Measurements from ENCODE around the gene DPYSL3.

Gene DPYSL3

GRCh38 chr5:147359581-147359980, 150.3 kb downstream of the DPYSL3 start:
- no peak for DNase-seq (ENCODE audit: low read depth)
- H3K4me3 ChIP-seq (ENCODE audit: low read depth, low read length) = no peak overlapping the region
- TF ChIP-seq, protein P1, sequence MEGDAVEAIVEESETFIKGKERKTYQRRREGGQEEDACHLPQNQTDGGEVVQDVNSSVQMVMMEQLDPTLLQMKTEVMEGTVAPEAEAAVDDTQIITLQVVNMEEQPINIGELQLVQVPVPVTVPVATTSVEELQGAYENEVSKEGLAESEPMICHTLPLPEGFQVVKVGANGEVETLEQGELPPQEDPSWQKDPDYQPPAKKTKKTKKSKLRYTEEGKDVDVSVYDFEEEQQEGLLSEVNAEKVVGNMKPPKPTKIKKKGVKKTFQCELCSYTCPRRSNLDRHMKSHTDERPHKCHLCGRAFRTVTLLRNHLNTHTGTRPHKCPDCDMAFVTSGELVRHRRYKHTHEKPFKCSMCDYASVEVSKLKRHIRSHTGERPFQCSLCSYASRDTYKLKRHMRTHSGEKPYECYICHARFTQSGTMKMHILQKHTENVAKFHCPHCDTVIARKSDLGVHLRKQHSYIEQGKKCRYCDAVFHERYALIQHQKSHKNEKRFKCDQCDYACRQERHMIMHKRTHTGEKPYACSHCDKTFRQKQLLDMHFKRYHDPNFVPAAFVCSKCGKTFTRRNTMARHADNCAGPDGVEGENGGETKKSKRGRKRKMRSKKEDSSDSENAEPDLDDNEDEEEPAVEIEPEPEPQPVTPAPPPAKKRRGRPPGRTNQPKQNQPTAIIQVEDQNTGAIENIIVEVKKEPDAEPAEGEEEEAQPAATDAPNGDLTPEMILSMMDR (IDR thresholded peaks at IDR 0.05; ENCODE audit: low read depth, low read length, missing control alignments) = no peak
- in situ Hi-C loops (cut with HindIII; ENCODE audit: low sequenced_read_pairs) = no loop called here

DNA sequence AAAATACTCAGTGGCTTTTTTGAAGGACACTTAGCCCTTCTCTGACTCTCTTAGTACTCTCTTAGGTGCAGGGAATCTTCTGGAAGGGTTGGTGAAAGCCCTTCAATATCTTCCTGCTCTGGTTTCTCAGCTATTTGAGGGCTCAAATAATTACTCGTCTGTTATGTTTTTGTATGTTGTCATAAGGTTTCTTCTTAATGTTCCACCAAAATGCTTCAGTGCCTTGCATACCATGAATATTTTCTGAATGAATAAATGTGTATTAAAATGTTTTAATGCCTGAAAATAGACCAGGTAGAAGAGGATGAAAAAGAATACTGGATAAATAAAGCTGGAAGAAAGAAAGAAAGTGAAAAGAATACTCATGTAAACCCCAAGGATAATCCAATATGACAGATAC, 150.8 kb downstream of the DPYSL3 start:
- DNase-seq (ENCODE audit: low read depth) = no peak
- no peak overlapping the region for H3K4me3 ChIP-seq (ENCODE audit: low read depth, low read length)
- TF ChIP-seq, protein P1 (IDR thresholded peaks at IDR 0.05; ENCODE audit: low read depth, low read length, missing control alignments) = no peak
- in situ Hi-C loops (cut with HindIII; ENCODE audit: low sequenced_read_pairs) = no loop called here

DNA sequence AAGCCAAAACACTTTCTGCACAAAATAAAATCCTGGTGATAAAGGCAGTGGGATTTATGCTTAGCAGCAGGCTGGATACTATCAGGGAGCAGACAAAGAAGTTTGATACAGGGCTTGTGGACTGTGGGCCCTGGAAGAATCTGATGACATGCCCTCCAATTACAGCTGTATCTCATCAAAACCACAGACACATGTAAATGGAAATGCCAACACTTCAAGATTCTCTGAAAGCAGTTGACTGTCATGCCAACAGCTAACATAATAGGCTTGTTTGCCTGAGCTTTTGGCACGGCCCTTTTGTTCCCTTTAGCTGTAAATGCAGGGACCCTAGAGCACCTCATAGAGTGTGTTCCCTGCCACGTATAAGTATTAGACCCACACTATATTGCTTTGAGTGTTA, 160.6 kb downstream of the DPYSL3 start:
- in situ Hi-C loops (cut with HindIII; ENCODE audit: low sequenced_read_pairs) = no loop called here
- no peak for DNase-seq (ENCODE audit: low read depth)
- H3K4me3 ChIP-seq (ENCODE audit: low read depth, low read length) = no peak overlapping the region
- TF ChIP-seq, protein P1 (IDR thresholded peaks at IDR 0.05; ENCODE audit: low read depth, low read length, missing control alignments) = no peak

DNA sequence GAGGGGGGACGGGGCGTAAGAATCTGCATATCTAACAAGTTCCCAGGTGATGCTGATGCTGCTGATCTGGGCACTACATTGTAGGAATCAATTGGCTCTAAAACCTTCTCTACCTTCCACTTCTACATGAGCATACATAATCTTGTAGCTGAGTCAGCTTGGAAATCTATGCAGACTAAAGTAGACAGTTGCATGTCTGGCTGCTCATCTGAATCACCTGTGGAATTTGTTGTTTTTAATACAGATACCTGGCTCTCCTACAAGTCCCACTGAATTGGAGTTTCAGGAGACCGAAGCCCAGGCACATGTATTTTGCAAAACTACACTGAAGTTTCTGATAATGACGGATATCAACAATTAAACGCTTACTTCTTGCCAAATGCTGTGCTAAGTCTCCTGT, 161.4 kb downstream of the DPYSL3 start:
- no peak for DNase-seq (ENCODE audit: low read depth)
- TF ChIP-seq, protein P1 (IDR thresholded peaks at IDR 0.05; ENCODE audit: low read depth, low read length, missing control alignments) = no peak
- no peak overlapping the region for H3K4me3 ChIP-seq (ENCODE audit: low read depth, low read length)
- in situ Hi-C loops (cut with HindIII; ENCODE audit: low sequenced_read_pairs) = no loop called here

DNA sequence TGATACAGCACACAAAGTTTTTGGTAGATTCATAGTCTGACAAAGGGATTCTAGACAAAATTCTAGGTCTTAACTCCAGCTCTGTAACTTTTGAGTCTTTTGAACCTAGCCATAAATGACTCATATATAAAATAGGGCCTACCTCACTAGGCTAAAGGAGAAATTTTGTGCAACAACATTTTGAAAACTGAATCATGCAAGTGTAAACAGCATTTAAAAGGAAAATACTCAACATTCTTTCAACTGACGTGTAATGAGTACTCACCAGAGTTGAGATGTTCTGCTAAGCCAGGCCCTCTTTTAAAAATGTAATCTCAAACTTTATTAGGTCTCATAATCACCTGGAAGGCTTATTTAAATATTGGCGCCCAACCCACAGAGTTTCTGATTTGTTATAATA, 161.8 kb downstream of the DPYSL3 start:
- no peak overlapping the region for H3K4me3 ChIP-seq (ENCODE audit: low read depth, low read length)
- in situ Hi-C loops (cut with HindIII; ENCODE audit: low sequenced_read_pairs) = no loop called here
- DNase-seq (ENCODE audit: low read depth) = no peak
- TF ChIP-seq, protein P1 (IDR thresholded peaks at IDR 0.05; ENCODE audit: low read depth, low read length, missing control alignments) = no peak

DNA sequence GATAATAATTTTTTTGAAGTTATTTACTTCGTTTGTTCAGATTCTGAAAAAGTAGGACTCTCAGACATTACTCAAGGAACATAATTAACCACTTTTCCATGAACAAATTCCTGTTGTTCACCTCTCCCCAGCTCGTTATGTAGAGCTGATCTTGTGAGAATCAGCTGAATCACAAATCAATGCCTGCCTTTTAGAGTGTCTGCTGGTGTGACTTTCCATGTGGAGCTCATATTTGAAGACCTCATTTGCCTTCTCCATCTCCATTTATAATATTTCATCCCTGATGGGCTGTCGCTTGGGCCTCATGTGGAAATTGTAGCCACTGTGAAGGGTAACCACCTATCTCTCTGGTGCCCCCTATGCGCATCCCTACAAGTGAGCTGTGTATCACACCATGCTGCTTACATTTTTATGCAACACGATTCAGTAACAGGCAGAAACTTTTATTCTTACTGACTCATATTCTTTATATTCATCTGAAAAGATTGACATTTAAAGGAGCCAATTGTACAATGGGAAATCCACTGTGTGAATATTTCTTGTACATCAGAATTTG, 163.8 kb downstream of the DPYSL3 start:
- TF ChIP-seq, protein P1 (IDR thresholded peaks at IDR 0.05; ENCODE audit: low read depth, low read length, missing control alignments) = no peak
- no peak for DNase-seq (ENCODE audit: low read depth)
- in situ Hi-C loops (cut with HindIII; ENCODE audit: low sequenced_read_pairs) = no loop called here
- no peak overlapping the region for H3K4me3 ChIP-seq (ENCODE audit: low read depth, low read length)

DNA sequence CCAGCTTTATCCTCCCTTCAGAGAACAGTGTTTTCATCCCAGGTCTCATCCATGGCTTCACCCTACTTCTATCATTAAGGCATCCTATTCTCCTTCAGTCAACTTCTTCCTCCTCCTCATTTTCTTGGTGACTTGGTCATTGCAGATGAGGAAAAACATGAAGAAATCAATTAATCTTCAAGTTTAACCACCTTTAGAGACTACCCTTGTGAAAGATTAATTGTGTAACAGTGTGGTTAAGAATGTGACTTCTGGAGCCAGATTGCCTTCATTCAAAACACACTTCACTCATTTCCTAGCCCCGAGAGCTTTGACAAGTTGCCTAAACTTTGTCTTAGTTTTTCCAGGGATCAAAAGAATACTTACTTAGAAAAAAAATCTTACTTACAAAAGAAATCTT, 165.0 kb downstream of the DPYSL3 start:
- in situ Hi-C loops (cut with HindIII; ENCODE audit: low sequenced_read_pairs) = no loop called here
- no peak overlapping the region for H3K4me3 ChIP-seq (ENCODE audit: low read depth, low read length)
- no peak for DNase-seq (ENCODE audit: low read depth)
- TF ChIP-seq, protein P1 (IDR thresholded peaks at IDR 0.05; ENCODE audit: low read depth, low read length, missing control alignments) = no peak
